ENCODE measurements around the gene DDX54.

DNA sequence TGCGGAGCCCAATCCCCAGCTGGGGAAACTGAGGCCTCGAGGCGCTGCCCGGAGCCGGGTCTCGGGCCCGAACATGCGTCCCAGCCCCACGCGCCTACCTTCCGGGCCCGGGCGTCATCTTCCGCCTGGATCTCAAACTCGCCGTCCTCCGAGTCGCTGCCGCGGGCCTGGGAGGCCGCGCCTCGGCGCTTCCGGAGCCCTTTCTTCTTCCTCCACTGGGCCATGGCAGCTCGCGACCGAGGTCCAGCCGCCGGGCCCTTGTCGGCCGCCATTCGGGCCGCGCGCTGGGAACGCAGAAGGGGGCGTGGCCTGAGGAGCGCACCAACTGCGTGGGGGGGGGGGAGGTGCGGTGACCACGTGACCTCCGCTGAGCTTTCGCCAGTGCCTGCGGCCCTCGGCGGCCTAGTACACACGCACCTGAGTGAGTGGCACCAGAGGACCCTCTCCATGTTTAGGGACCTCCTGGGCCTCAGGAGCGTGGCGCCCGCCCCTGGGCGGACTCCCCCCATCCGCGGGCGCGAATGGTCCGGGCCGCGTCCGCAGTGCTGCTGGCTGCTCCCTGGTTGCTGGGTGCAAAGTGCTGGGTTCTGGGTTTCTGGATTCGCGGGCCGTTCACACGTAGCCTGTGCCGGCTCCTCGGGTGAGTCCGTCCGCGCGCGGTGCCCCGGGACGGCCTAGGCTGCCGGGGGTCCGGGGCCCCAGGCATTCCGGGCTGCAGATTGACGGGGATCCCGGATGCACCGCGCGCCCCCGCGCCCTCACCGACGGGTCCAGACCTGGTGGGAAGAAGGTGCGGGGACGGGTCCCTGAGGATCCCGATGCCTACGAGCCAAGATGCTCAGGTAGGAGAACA lies at the start of gene DDX54, which contains the start of gene RITA1:
- TF ChIP-seq, protein P1, sequence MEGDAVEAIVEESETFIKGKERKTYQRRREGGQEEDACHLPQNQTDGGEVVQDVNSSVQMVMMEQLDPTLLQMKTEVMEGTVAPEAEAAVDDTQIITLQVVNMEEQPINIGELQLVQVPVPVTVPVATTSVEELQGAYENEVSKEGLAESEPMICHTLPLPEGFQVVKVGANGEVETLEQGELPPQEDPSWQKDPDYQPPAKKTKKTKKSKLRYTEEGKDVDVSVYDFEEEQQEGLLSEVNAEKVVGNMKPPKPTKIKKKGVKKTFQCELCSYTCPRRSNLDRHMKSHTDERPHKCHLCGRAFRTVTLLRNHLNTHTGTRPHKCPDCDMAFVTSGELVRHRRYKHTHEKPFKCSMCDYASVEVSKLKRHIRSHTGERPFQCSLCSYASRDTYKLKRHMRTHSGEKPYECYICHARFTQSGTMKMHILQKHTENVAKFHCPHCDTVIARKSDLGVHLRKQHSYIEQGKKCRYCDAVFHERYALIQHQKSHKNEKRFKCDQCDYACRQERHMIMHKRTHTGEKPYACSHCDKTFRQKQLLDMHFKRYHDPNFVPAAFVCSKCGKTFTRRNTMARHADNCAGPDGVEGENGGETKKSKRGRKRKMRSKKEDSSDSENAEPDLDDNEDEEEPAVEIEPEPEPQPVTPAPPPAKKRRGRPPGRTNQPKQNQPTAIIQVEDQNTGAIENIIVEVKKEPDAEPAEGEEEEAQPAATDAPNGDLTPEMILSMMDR (conservative IDR thresholded peaks at IDR 0.05): no peak
- TF ChIP-seq EZH2 (IDR thresholded peaks at IDR 0.05; ENCODE audit: low read depth): no peak

Measured in PC-9 (cell line).